K562 (cell line): ENCODE measurements around the gene NRTN. TPM values are rescaled to one million over a fixed set of nuclear protein-coding genes. Genes with fewer than 3 reads are reported as not detected.

Source experiments
- ARID3A ChIP-seq: IDR thresholded peaks from 2 replicates; pipeline ENCODE4 v1.6.1; 2012; ENCODE audit warnings: low read depth, low read length, improper control_type of control experiment, borderline replicate concordance
- ARID4B ChIP-seq: sonication (generic); formaldehyde crosslinking; IDR thresholded peaks from 2 replicates; pipeline ENCODE4 v1.8.0; 2022; ENCODE audit warnings: mild to moderate bottlenecking, missing genetic modification reagents
- CEBPB ChIP-seq: fragments of 450-650 bp; IDR thresholded peaks from 2 replicates; pipeline ENCODE4 v1.6.1; 2016; ENCODE audit warnings: missing genetic modification characterization, missing compliant biosample characterization
- KDM2B ChIP-seq: fragments of 250-450 bp; sonication (Bioruptor Pico); IDR thresholded peaks from 2 replicates; pipeline ENCODE4 v1.8.0; 2021; ENCODE audit warnings: mild to moderate bottlenecking, moderate library complexity
- KLF13 ChIP-seq: fragments of 450-650 bp; IDR thresholded peaks from 2 replicates; pipeline ENCODE4 v1.6.1; 2016; ENCODE audit warnings: missing genetic modification characterization, low read depth, mild to moderate bottlenecking, missing compliant biosample characterization, moderate library complexity, borderline replicate concordance
- MEF2A ChIP-seq: IDR thresholded peaks from 2 replicates; pipeline ENCODE4 v1.6.1; 2011; ENCODE audit warnings: low read depth, mild to moderate bottlenecking, low read length, moderate library complexity; ENCODE audit not compliant: control insufficient read depth
- MTA2 ChIP-seq: fragments of 450-650 bp; IDR thresholded peaks from 2 replicates; pipeline ENCODE4 v1.6.1; 2016; ENCODE audit warnings: low read depth
- POLR2A ChIP-seq: fragments of 450-650 bp; conservative IDR thresholded peaks from 2 replicates; pipeline ENCODE4 v1.6.1; 2016
- POLR2AphosphoS5 ChIP-seq: IDR thresholded peaks from 2 replicates; pipeline ENCODE4 v1.6.1; 2011; ENCODE audit warnings: mild to moderate bottlenecking, low read depth, low read length, moderate library complexity; ENCODE audit not compliant: control insufficient read depth, insufficient read depth
- PRDM10 ChIP-seq: fragments of 450-650 bp; IDR thresholded peaks from 2 replicates; pipeline ENCODE4 v1.6.1; 2018; ENCODE audit not compliant: partially characterized antibody
- SMARCE1 ChIP-seq: fragments of 450-650 bp; IDR thresholded peaks from 2 replicates; pipeline ENCODE4 v1.7.1; 2016; ENCODE audit warnings: mild to moderate bottlenecking
- SP1 ChIP-seq: sonication (generic); formaldehyde crosslinking; IDR thresholded peaks from 2 replicates; pipeline ENCODE4 v1.8.1; 2022; ENCODE audit warnings: mild to moderate bottlenecking, missing genetic modification reagents
- STAT5A ChIP-seq: IDR thresholded peaks from 2 replicates; pipeline ENCODE4 v1.6.1; 2012; ENCODE audit warnings: low read length, inconsistent platforms, borderline replicate concordance
- ZBED1 ChIP-seq: IDR thresholded peaks from 2 replicates; pipeline ENCODE4 v1.6.1; 2014
- ZEB2 ChIP-seq: fragments of 450-650 bp; IDR thresholded peaks from 2 replicates; pipeline ENCODE4 v1.6.1; 2016
- ZNF436 ChIP-seq: fragments of 250-450, 450-650 bp; sonication (Bioruptor Pico); formaldehyde crosslinking; IDR thresholded peaks from 2 replicates; pipeline ENCODE4 v1.7.0; 2020; ENCODE audit warnings: mild to moderate bottlenecking
- ZNF655 ChIP-seq: fragments of 250-450 bp; sonication (Bioruptor Pico); IDR thresholded peaks from 2 replicates; pipeline ENCODE4 v1.5.0; 2021
- polyA plus RNA-seq, 8 experiments: library from polyadenylated mRNA; depleted of rRNA in 4 of 8; stranded (reverse) in 5 of 8; unstranded in 3 of 8; fragments of >200 nt; fragmentation: Nextera tagmentation in 2 of 8; fragmentation: Illumina TruSeq in 1 of 8; extraction: Ambion mirVana in 2 of 8; extraction: Trizol in 1 of 8; gene quantifications; 2 replicates each; pipeline versions ENCODE4 v1.2.1 to v1.2.3, GENCODE V29; 2011 to 2014; ENCODE audit warnings: inconsistent platforms in 1 of 8, missing spikeins in 1 of 8
- total RNA-seq, 7 experiments: library from RNA; depleted of rRNA in 6 of 7; stranded (reverse); fragments of >200 nt in 6 of 7; fragmentation: Illumina TruSeq in 2 of 7; extraction: Trizol in 2 of 7; gene quantifications; 2 replicates each; pipeline versions ENCODE4 v1.2.1 to v1.2.3, GENCODE V29; 2011 to 2021; ENCODE audit warnings: low replicate concordance in 1 of 7

Gene NRTN
- total and polyA plus RNA-seq, 9 of the 15 experiments (the other 6 are each of a cell fraction or from before 2014, with no cell fraction given): 0.62 to 8.1 (median 1.6) TPM; not detected in 2

GRCh38 chr19:5827891-5828660 is 23.2 kb downstream of the NRTN start (continued):
- TF ChIP-seq PRDM10 (peak; percentile 54), ZEB2 (peak; percentile 21; the same call in 1 of the 2 replicates), POLR2A (peak; percentile 99), MTA2 (no peak), KLF13 (tag) (no peak), POLR2AphosphoS5 (peak; percentile 85), ARID4B (peak; percentile 67), KDM2B (no peak), SMARCE1 (peak; percentile 90), MEF2A (no peak), CEBPB (peak; percentile 93), STAT5A (no peak), ZBED1 (no peak), ZNF436 (CRISPR knock-in tag) (no peak), SP1 (CRISPR knock-in tag) (peak; percentile 84), ARID3A (no peak), ZNF655 (CRISPR knock-in tag) (no peak)
